Endothelial cell (in vitro differentiated cells): ENCODE measurements around the gene NCK1. TPM values are rescaled to one million over a fixed set of nuclear protein-coding genes. Genes with fewer than 3 reads are reported as not detected.
"Not testable (repeated sequence)": the region's sequence is repeated elsewhere in the genome, so short reads cannot be mapped to it uniquely, and the experiment has no call there.

Experiments
- DNase-seq: peaks from one replicate; pipeline ENCODE4 v3.0.0; 2021; ENCODE audit warnings: low spot score
- H3K27ac Mint-ChIP-seq: one replicate; pipeline ENCODE4 v1.8.0; 2021; ENCODE audit warnings: mixed read lengths, inconsistent platforms; ENCODE audit not compliant: unreplicated experiment
- H3K27me3 Mint-ChIP-seq: one replicate; pipeline ENCODE4 v1.8.0; 2021; ENCODE audit warnings: mild to moderate bottlenecking, moderate library complexity, mixed read lengths, inconsistent platforms; ENCODE audit not compliant: unreplicated experiment
- H3K36me3 Mint-ChIP-seq: one replicate; pipeline ENCODE4 v1.8.0; 2021; ENCODE audit warnings: mild to moderate bottlenecking, low read depth, mixed read lengths, inconsistent platforms; ENCODE audit not compliant: unreplicated experiment
- H3K4me1 Mint-ChIP-seq: one replicate; pipeline ENCODE4 v1.8.0; 2021; ENCODE audit warnings: mild to moderate bottlenecking, mixed read lengths, inconsistent platforms; ENCODE audit not compliant: unreplicated experiment
- H3K4me3 Mint-ChIP-seq: one replicate; pipeline ENCODE4 v1.8.0; 2021; ENCODE audit warnings: mild to moderate bottlenecking, mixed read lengths, inconsistent platforms; ENCODE audit not compliant: unreplicated experiment
- H3K9me3 Mint-ChIP-seq: one replicate; pipeline ENCODE4 v1.8.0; 2021; ENCODE audit warnings: mixed read lengths, inconsistent platforms; ENCODE audit not compliant: unreplicated experiment
- CTCF ChIP-seq: fragments of 200-600 bp; sonication (generic); IDR thresholded peaks from one replicate; pipeline ENCODE4 v1.5.0; 2021; ENCODE audit warnings: antibody characterized with exemption; ENCODE audit not compliant: unreplicated experiment
- total RNA-seq: library from RNA; stranded (reverse); fragmentation: NEBNext Ultra II Directional; extraction: Animal tissue kit (Norgen Biotek cat#: 25700); gene quantifications from one replicate; pipeline ENCODE4 v1.2.1, GENCODE V29; 2021; ENCODE audit not compliant: unreplicated experiment

The NCK1 gene
- total RNA-seq, 1 donor from 2014 or later = 53.9 TPM

- Mint-ChIP-seq H3K27me3 (peaks cover 4% of the 10 kb centered on the region), H3K27ac (peak overlapping the region; percentile 54), H3K4me3 (no peak overlapping the region), H3K4me1 (peaks cover 48% of the 10 kb centered on the region), H3K9me3 (no peaks in the 10 kb centered on the region), H3K36me3 (peaks cover 9% of the 10 kb centered on the region)
- TF ChIP-seq CTCF = no peak
- DNase-seq = no peak
Measured at GRCh38 chr3:136858381-136858780, 3.6 kb upstream of the NCK1 start.

GRCh38 chr3:136860541-136860940, 1.5 kb upstream of the NCK1 start:
- Mint-ChIP-seq H3K36me3 (no peaks in the 10 kb centered on the region), H3K27ac (peak overlapping the region; percentile 18), H3K4me3 (peak overlapping the region; percentile 99), H3K27me3 (peaks cover 8% of the 10 kb centered on the region), H3K9me3 (no peaks in the 10 kb centered on the region), H3K4me1 (peaks cover 53% of the 10 kb centered on the region)
- no peak for TF ChIP-seq CTCF
- no peak for DNase-seq

GRCh38 chr3:136862617-136863322, 762 bp downstream of the NCK1 start:
- no peak for TF ChIP-seq CTCF
- H3K4me3 Mint-ChIP-seq = peak overlapping the region; percentile 99
- peaks cover 5% of the 10 kb centered on the region for H3K36me3 Mint-ChIP-seq
- peak; percentile 50 for DNase-seq
- no peaks in the 10 kb centered on the region for H3K9me3 Mint-ChIP-seq
- peak overlapping the region; percentile 89 for H3K27ac Mint-ChIP-seq
- H3K4me1 Mint-ChIP-seq = peaks cover 44% of the 10 kb centered on the region
- H3K27me3 Mint-ChIP-seq = peaks cover 10% of the 10 kb centered on the region

- H3K9me3 Mint-ChIP-seq = no peaks in the 10 kb centered on the region
- no peak for DNase-seq
- peaks cover 4% of the 10 kb centered on the region for H3K27me3 Mint-ChIP-seq
- H3K4me3 Mint-ChIP-seq = no peak overlapping the region
- H3K36me3 Mint-ChIP-seq = peaks cover 25% of the 10 kb centered on the region
- no peak for TF ChIP-seq CTCF
- no peak overlapping the region for H3K27ac Mint-ChIP-seq
- peaks cover 30% of the 10 kb centered on the region for H3K4me1 Mint-ChIP-seq
Measured at GRCh38 chr3:136869282-136869681, 7.3 kb downstream of the NCK1 start.

- not testable (repeated sequence) for H3K27ac Mint-ChIP-seq, H3K9me3 Mint-ChIP-seq, DNase-seq, H3K27me3 Mint-ChIP-seq
- Mint-ChIP-seq H3K36me3 (peaks cover 29% of the 10 kb centered on the region), H3K4me1 (peaks cover 40% of the 10 kb centered on the region), H3K4me3 (peak overlapping the region; percentile 14)
Measured at GRCh38 chr3:136872258-136872657, 10.2 kb downstream of the NCK1 start.

GRCh38 chr3:136879510-136879909, 17.5 kb downstream of the NCK1 start:
- Mint-ChIP-seq H3K36me3 (peaks cover 13% of the 10 kb centered on the region), H3K4me1 (peaks cover 25% of the 10 kb centered on the region)
- not testable (repeated sequence) for H3K27me3 Mint-ChIP-seq, H3K4me3 Mint-ChIP-seq, H3K27ac Mint-ChIP-seq, H3K9me3 Mint-ChIP-seq, DNase-seq
